A673 (cell line): Measurements from ENCODE around the gene PALLD. TPM values are rescaled to one million over a fixed set of nuclear protein-coding genes. Genes with fewer than 3 reads are reported as not detected.

ENCODE experiments used
- BruUV-seq: library from RNA; stranded (reverse); fragments of 400-500 nt; replicated peaks from 2 replicates; lab custom pipeline; 2021; lab: Mats Ljungman, UMichigan
- CTCF ChIA-PET: fragments of 300-600 bp; sonication (Branson Sonifier 250); formaldehyde crosslinking; loops from one replicate; lab custom pipeline; 2022; ENCODE audit warnings: antibody characterized with exemption; lab: Charles Lee
- POLR2A ChIA-PET: fragments of 300-600 bp; sonication (Branson Sonifier 250); formaldehyde crosslinking; loops from one replicate; lab custom pipeline; 2022; ENCODE audit warnings: antibody characterized with exemption; ENCODE audit not compliant: low non-redundant PET; lab: Charles Lee
- DNase-seq: peaks from one replicate; pipeline ENCODE4 v3.0.0-alpha.2; 2015; ENCODE audit warnings: low spot score
- H3K27ac ChIP-seq: fragments of 200-600 bp; sonication (generic); 2 replicates; pipeline ENCODE4 v1.5.1; 2016; ENCODE audit warnings: mixed run types, low read depth, mild to moderate bottlenecking, mixed read lengths, antibody characterized with exemption, low read length; ENCODE audit not compliant: poor library complexity, severe bottlenecking
- H3K27me3 ChIP-seq: fragments of 200-600 bp; sonication (generic); replicated peaks from 2 replicates; pipeline ENCODE4 v1.6.1; 2017; ENCODE audit warnings: mixed run types, low read depth, mild to moderate bottlenecking, mixed read lengths, antibody characterized with exemption, low read length; ENCODE audit not compliant: insufficient read depth, poor library complexity
- H3K36me3 ChIP-seq: fragments of 200-600 bp; sonication (generic); 2 replicates; pipeline ENCODE4 v1.6.1; 2016; ENCODE audit warnings: mixed run types, mild to moderate bottlenecking, mixed read lengths, antibody characterized with exemption, low read length; ENCODE audit not compliant: insufficient read depth, poor library complexity, severe bottlenecking
- H3K4me1 ChIP-seq: fragments of 200-600 bp; sonication (generic); 2 replicates; pipeline ENCODE4 v1.6.1; 2017; ENCODE audit warnings: mixed run types, mild to moderate bottlenecking, mixed read lengths, antibody characterized with exemption, low read length; ENCODE audit not compliant: insufficient read depth, poor library complexity, severe bottlenecking
- H3K4me3 ChIP-seq: fragments of 200-600 bp; sonication (generic); 2 replicates; pipeline ENCODE4 v1.5.1; 2016; ENCODE audit warnings: low read depth, mixed run types, mild to moderate bottlenecking, mixed read lengths, low read length; ENCODE audit not compliant: poor library complexity, severe bottlenecking
- H3K9me3 ChIP-seq: fragments of 200-600 bp; sonication (generic); 2 replicates; pipeline ENCODE4 v1.6.1; 2016; ENCODE audit warnings: mixed run types, low read depth, mild to moderate bottlenecking, mixed read lengths, antibody characterized with exemption, low read length; ENCODE audit not compliant: poor library complexity, severe bottlenecking
- CTCF ChIP-seq: fragments of 300-800, 200-600 bp; sonication (generic); conservative IDR thresholded peaks from 2 replicates; pipeline ENCODE4 v1.5.1; 2017; ENCODE audit warnings: low read depth, mild to moderate bottlenecking, antibody characterized with exemption, low read length, moderate library complexity, mixed read lengths
- EZH2 ChIP-seq: fragments of 200-600 bp; sonication (generic); IDR thresholded peaks from 2 replicates; pipeline ENCODE4 v1.6.1; 2017; ENCODE audit warnings: borderline replicate concordance, low read depth, mild to moderate bottlenecking, mixed read lengths, antibody characterized with exemption, low read length; ENCODE audit not compliant: poor library complexity, severe bottlenecking
- intact Hi-C: fragments of 100-400 bp; cut with micrococcal nuclease; formaldehyde crosslinking; loops from one replicate; pipeline ENCODE4 v1.10.0; 2022; ENCODE audit not compliant: unreplicated experiment
- total RNA-seq: library from RNA; stranded (reverse); gene quantifications from 2 replicates; pipeline ENCODE4 v1.2.3, GENCODE V29; 2021

Gene PALLD
- total RNA-seq, 1 experiment from 2014 or later, result 44.1 TPM

- intact Hi-C loops, result no loop called here
- POLR2A ChIA-PET, result no interaction called here
- TF ChIP-seq CTCF (peak; percentile 32; the same call in 1 of the 2 replicates), EZH2 (no peak)
- no peak overlapping the region for H3K4me3 ChIP-seq
- DNase-seq, result no peak
- no peaks in the 10 kb centered on the region for H3K36me3 ChIP-seq
- H3K27me3 ChIP-seq, result no peaks in the 10 kb centered on the region
- H3K4me1 ChIP-seq, result peaks cover 22% of the 10 kb centered on the region
- H3K27ac ChIP-seq, result no peak overlapping the region
- CTCF ChIA-PET, result no interaction called here
- BruUV-seq, result no TSS peak
- H3K9me3 ChIP-seq, result no peaks in the 10 kb centered on the region
Observed at GRCh38 chr4:168864821-168865541, 368.1 kb downstream of the PALLD start.

- TF ChIP-seq EZH2, result no peak
- TF ChIP-seq CTCF, result no peak
Observed at GRCh38 chr4:168865854-168866253, 369.0 kb downstream of the PALLD start.

GRCh38 chr4:168866635-168867034, 369.8 kb downstream of the PALLD start:
- Histone ChIP-seq H3K36me3 (no peaks in the 10 kb centered on the region), H3K27me3 (no peaks in the 10 kb centered on the region), H3K27ac (no peak overlapping the region), H3K9me3 (no peaks in the 10 kb centered on the region), H3K4me1 (peaks cover 22% of the 10 kb centered on the region), H3K4me3 (no peak overlapping the region)
- intact Hi-C loops, result no loop called here
- TF ChIP-seq CTCF, result no peak
- TF ChIP-seq EZH2, result no peak
- CTCF ChIA-PET, result interaction anchor here (0.6 kb wide), 1 partner anchor 144 kb away, joined by 5 read pairs; the partner anchor contains the start of gene CBR4
- no TSS peak for BruUV-seq
- no peak for DNase-seq
- POLR2A ChIA-PET, result no interaction called here

More at GRCh38 chr4:168865854-168866253, 369.0 kb downstream of the PALLD start:
- no peak for DNase-seq
- Histone ChIP-seq H3K4me3 (no peak overlapping the region), H3K27me3 (no peaks in the 10 kb centered on the region), H3K4me1 (peaks cover 22% of the 10 kb centered on the region), H3K27ac (no peak overlapping the region), H3K36me3 (no peaks in the 10 kb centered on the region), H3K9me3 (no peaks in the 10 kb centered on the region)
- intact Hi-C loops, result no loop called here
- POLR2A ChIA-PET, result no interaction called here
- no TSS peak for BruUV-seq
- CTCF ChIA-PET, result no interaction called here
